IPS-18a (cell line): ENCODE data around the gene SMAP1.
"Not testable (repeated sequence)": the region's sequence is repeated elsewhere in the genome, so short reads cannot be mapped to it uniquely, and the experiment has no call there.

Experiments
- H3K27ac ChIP-seq: one replicate; pipeline ENCODE4 v1.5.1; 2013; ENCODE audit warnings: low read length
- H3K27me3 ChIP-seq: one replicate; pipeline ENCODE4 v1.6.1; 2013; ENCODE audit warnings: mild to moderate bottlenecking, low read length; ENCODE audit not compliant: control insufficient read depth, insufficient read depth
- H3K36me3 ChIP-seq: one replicate; pipeline ENCODE4 v1.6.1; 2013; ENCODE audit warnings: low read depth, low read length; ENCODE audit not compliant: control insufficient read depth
- H3K4me1 ChIP-seq: one replicate; pipeline ENCODE4 v1.6.1; 2013; ENCODE audit warnings: low read depth, low read length; ENCODE audit not compliant: control insufficient read depth
- H3K4me3 ChIP-seq: one replicate; pipeline ENCODE4 v1.5.1; 2013; ENCODE audit warnings: low read length
- H3K9ac ChIP-seq: one replicate; pipeline ENCODE4 v1.6.1; 2013; ENCODE audit warnings: mild to moderate bottlenecking, low read length, moderate library complexity
- H3K9me3 ChIP-seq: one replicate; pipeline ENCODE4 v1.6.1; 2013; ENCODE audit warnings: low read depth, low read length; ENCODE audit not compliant: control insufficient read depth

SMAP1 gene

DNA sequence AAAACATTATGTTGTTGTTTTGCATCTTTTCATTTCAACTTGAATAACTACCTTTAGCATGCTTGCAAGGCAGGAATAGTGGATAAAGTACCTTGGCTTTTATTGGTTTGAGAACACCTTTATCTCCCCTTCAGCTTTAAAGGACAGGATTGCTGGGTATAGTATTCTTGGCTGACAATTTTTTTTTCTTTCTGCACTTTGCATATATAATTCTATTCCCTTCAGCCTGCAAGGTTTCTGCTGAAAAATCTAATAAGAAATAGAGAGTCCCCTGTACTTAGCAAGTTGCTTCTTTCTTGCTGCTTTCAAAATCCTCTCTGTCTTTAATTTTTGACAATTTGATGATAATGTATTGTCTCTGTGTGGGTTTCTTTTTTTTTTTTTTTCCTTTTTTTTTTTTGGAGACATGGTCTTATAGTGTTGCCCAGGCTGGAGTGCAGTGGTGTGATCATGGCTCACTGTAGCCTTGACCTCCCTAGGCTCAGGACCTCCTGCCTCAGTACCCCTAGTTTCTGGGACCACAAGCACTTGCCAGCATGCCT, 47.1 kb downstream of the SMAP1 start:
- no peaks in the 10 kb centered on the region for H3K4me1 ChIP-seq
- H3K4me3 ChIP-seq = no peak overlapping the region
- H3K27ac ChIP-seq = no peak overlapping the region
- H3K9ac ChIP-seq = no peak overlapping the region
- H3K27me3 ChIP-seq = no peaks in the 10 kb centered on the region
- H3K9me3 ChIP-seq = peaks cover 5% of the 10 kb centered on the region
- H3K36me3 ChIP-seq = no peaks in the 10 kb centered on the region

DNA sequence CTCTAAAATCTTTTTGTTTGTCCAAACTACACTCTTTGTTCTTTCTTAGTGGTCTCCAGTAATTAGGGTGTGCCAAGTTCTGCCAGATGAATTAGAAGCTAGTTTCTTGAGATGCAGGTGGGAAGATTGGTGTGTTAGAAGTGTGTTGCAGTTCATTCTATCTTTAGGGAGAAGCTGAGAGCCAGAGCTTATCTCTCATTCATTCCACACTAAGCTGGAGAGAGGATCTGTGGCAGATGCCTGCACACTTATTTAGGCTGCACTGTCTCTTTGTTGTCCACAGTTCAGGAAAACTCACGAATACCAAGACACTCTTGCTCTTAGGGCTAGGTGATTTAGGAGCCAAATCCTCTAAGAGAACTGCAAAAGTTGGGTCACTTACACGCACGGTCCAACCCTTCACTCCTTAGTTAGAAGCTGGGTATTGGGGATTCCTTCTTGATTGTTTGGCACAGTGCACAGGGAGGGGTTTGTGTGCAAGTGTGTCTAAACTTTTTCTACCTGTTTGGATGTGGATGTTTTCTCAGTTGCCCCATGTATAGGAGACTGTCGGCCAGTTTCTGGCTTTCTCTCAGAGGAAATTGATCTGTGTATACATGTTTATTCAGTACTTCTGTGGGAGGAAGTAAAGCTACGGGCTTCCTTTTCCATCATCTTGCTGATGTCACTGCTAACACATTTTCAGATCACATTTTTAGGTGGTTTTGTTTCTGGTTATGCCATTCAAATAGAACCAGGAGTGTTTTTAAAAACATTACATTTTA, 49.5 kb downstream of the SMAP1 start:
- Histone ChIP-seq H3K36me3 (no peaks in the 10 kb centered on the region), H3K4me1 (no peaks in the 10 kb centered on the region), H3K9me3 (peaks cover 5% of the 10 kb centered on the region), H3K27ac (no peak overlapping the region), H3K4me3 (no peak overlapping the region), H3K9ac (no peak overlapping the region), H3K27me3 (no peaks in the 10 kb centered on the region)

DNA sequence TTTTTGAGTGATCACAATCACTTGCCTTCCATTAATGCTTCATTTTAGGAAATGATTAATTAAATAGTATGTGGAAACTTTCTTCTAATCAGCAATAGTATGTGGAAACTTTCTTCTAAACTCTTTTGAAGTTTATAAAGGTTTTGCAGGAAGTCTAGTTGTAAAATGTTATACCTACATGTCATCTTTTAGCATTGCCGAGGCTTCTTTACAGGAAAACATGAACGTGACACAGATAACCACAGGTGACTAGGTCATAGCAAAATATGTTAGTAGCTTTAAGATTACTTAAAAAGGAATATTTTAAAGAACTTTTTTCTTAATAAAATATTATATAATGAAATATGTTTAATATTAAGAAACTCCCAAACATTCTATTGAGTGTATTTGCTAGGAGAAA, 56.8 kb downstream of the SMAP1 start:
- Histone ChIP-seq H3K9ac (no peak overlapping the region), H3K27me3 (no peaks in the 10 kb centered on the region), H3K9me3 (no peaks in the 10 kb centered on the region), H3K36me3 (no peaks in the 10 kb centered on the region), H3K4me3 (no peak overlapping the region), H3K4me1 (peaks cover 15% of the 10 kb centered on the region), H3K27ac (no peak overlapping the region)

DNA sequence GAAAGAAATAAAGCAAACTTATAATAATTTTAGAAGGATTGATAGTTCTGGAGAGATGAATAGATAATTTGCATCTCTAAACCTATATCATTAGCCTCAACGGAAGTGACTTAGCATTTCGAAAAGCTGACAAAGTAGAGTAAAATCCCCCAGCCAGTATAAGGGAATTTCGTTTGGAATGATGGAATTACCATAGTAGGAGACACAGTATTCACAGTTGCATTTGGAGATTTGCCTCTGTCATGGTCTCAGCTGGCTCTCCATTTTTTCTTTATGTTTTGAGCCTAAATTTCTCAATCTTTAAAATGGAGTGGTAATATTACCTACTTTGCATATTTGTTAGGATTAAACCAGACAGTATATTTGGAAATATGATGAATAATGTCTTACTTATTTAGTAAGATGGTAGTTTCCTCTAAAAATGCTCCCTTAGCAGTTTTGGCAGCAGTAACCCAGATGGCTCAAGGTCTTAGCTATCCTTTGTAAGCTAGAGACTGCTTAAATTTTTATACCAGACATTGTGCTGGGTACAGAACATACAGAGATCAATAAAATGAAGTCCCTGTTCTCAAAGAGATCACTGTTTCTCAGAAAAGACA, 58.2 kb downstream of the SMAP1 start:
- Histone ChIP-seq H3K4me1 (peaks cover 15% of the 10 kb centered on the region), H3K27ac (peak overlapping the region; percentile 57), H3K4me3 (no peak overlapping the region), H3K9ac (no peak overlapping the region), H3K9me3 (no peaks in the 10 kb centered on the region), H3K27me3 (no peaks in the 10 kb centered on the region), H3K36me3 (no peaks in the 10 kb centered on the region)

DNA sequence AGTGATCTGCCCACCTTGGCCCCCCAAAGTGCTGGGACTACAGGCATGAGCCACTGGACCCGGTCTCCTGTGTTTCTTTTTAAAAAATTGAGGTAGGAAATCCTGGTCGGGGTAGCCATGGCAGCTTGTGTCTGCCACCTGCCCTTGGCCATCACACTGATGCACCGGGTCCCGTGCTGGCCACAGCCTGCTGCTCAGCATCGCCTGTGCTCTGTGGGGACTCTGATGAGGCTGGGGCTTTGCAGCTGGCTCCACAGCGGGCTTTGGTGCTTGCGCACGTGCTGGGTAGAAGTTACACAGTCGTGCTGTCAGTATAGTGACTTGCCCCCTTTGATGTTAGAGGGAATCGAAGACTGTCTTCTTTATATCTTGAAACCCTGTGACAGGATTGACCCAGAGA, 66.7 kb downstream of the SMAP1 start:
- no peaks in the 10 kb centered on the region for H3K9me3 ChIP-seq
- no peaks in the 10 kb centered on the region for H3K36me3 ChIP-seq
- no peak overlapping the region for H3K4me3 ChIP-seq
- no peaks in the 10 kb centered on the region for H3K4me1 ChIP-seq
- H3K27ac ChIP-seq = no peak overlapping the region
- no peaks in the 10 kb centered on the region for H3K27me3 ChIP-seq
- no peak overlapping the region for H3K9ac ChIP-seq

DNA sequence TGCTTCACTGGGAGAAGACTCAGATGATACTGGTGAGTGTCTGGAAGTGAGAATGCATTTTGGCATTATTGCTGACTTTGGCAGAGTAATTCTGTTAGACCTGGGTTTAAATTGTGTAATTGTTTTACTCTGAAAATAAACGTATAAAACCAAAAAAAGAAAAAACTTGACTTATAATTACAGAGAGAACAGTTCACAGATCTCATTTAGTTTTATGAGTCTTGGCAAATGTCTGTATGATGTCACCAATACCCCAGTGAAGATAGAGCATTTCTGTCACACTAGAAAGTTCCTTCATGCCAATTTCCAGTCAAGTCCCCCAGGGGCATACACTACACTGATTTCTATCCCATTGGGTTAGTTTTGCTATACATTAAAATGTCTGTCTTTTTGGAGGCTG, 67.3 kb downstream of the SMAP1 start:
- no peaks in the 10 kb centered on the region for H3K36me3 ChIP-seq
- H3K4me1 ChIP-seq = no peaks in the 10 kb centered on the region
- H3K27me3 ChIP-seq = no peaks in the 10 kb centered on the region
- no peak overlapping the region for H3K4me3 ChIP-seq
- no peaks in the 10 kb centered on the region for H3K9me3 ChIP-seq
- H3K27ac ChIP-seq = no peak overlapping the region
- no peak overlapping the region for H3K9ac ChIP-seq

DNA sequence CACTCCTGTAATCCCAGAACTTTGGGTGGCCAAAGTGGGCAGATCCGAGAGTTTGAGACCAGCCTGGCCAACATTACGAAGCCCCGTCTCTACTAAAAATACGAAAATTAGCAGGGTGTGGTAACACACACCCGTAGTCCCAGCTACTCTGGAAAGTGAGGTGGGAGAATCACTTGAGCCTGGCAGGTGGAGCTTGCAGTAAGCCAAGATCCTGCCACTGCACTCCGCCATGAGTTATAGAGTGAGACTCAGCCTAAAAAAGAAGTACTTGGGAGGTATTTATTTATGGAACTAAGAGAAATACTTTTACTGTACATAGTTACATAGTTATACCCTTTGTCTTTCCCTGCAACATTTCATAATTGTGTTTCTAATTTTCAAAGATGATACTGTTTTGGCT, 67.8 kb downstream of the SMAP1 start:
- H3K36me3 ChIP-seq = no peaks in the 10 kb centered on the region
- H3K9me3 ChIP-seq = no peaks in the 10 kb centered on the region
- H3K4me1 ChIP-seq = no peaks in the 10 kb centered on the region
- no peak overlapping the region for H3K4me3 ChIP-seq
- H3K27ac ChIP-seq = no peak overlapping the region
- no peak overlapping the region for H3K9ac ChIP-seq
- H3K27me3 ChIP-seq = no peaks in the 10 kb centered on the region

DNA sequence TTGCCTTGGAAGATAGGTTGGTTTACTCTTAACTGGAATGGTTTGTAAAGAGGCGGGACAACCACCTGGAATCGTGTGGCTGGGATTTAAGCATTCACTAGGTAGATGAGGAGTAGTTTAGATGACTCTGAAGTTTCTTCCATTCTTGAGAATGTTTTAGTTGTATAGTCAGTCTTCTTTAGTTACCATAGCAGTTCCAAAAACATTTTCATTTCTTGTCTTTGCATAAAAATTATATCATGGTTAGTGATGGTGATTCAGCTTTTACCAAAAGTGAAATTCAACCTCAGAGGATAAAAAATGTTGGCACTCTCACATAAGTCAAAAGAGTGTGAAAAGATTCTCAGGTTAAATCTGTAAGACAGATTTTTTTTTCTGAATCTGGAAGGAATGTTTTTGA, 70.3 kb downstream of the SMAP1 start:
- Histone ChIP-seq H3K27me3 (no peaks in the 10 kb centered on the region), H3K9me3 (peaks cover 9% of the 10 kb centered on the region), H3K4me1 (no peaks in the 10 kb centered on the region), H3K4me3 (no peak overlapping the region), H3K36me3 (no peaks in the 10 kb centered on the region), H3K27ac (no peak overlapping the region), H3K9ac (no peak overlapping the region)

DNA sequence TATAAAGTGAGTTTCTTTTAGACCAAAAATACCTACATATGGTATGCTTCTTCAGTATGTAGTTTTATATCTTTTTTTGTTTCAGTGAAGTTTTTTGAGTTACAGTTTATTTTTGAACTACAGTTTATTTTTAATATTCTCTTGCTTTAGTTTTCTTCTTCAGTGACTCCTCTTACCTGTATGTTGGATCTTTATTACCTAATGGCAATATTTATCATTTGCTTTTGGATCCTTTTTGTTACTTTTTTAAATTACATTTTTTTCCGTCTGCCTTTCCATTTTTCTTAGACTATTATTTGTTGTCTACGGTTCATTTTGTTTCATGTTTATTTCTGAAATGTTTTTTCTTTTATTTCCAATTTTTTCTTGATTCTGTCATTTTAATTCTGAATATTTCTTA, 71.9 kb downstream of the SMAP1 start:
- peaks cover 9% of the 10 kb centered on the region for H3K9me3 ChIP-seq
- H3K9ac ChIP-seq = no peak overlapping the region
- no peaks in the 10 kb centered on the region for H3K27me3 ChIP-seq
- H3K36me3 ChIP-seq = no peaks in the 10 kb centered on the region
- no peaks in the 10 kb centered on the region for H3K4me1 ChIP-seq
- H3K27ac ChIP-seq = no peak overlapping the region
- H3K4me3 ChIP-seq = no peak overlapping the region

DNA sequence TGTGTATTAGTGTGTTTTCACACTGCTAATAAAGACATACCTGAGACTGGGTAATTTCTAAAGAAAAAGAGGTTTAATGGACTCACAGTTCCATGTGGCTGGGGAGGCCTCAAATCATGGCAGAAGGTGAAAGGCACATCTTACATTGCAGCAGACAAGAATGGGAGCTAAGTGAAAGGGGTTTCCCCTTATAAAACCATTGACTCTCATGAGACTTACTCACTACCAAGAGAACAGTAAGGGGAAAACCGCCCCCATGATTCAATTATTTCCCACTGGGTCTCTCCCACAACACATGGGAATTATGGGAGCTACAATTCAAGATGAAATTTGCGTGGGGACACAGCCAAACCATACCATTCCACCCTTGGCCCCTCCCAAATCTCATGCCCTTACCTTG, 73.1 kb downstream of the SMAP1 start:
- not testable (repeated sequence) for H3K9me3 ChIP-seq, H3K27ac ChIP-seq, H3K9ac ChIP-seq, H3K36me3 ChIP-seq, H3K4me1 ChIP-seq, H3K4me3 ChIP-seq, H3K27me3 ChIP-seq

DNA sequence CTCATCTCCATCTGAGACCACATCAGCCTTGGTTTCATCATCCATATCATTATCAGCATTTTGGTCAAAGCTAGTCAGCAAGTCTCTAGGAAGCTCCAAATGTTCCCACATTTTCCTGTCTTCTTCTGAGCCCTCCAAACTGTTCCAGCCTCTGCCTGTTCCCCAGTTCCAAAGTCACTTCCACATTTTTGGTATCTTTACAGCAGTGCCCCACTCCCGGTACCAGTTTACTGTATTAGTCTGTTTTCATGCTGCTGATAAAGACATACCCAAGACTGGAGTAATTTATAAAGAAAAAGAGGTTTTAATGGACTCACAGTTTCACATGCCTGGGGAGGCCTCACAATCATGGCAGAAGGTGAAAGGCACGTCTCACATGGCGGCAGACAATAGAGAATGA, 74.8 kb downstream of the SMAP1 start:
- H3K4me3 ChIP-seq, H3K9me3 ChIP-seq, H3K27me3 ChIP-seq, H3K27ac ChIP-seq, H3K9ac ChIP-seq, H3K36me3 ChIP-seq, H3K4me1 ChIP-seq: not testable (repeated sequence)

DNA sequence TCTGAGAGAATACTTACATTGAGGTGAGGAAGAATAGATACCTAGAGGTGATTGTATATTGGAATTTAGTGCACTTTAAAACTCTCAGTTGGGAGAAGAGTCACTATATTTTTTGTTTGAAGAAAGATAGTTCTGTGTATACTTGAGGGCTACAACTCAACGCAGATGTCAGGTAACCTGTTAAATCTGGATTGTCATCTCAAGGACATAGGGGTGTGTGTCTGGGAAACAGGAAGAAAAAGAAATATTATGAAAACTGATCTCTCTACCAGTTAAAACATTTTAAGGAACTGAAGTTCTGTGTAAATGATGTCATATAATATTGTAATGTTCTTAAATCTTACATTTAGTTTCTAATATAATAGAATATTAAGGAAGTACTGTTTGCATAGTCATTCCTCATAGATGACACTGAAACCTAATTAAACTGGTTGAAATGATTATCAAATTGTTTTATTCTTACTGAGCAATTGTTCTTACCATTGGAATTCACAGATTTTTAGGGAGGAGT, 86.2 kb downstream of the SMAP1 start:
- Histone ChIP-seq H3K9me3 (no peaks in the 10 kb centered on the region), H3K36me3 (no peaks in the 10 kb centered on the region), H3K27me3 (no peaks in the 10 kb centered on the region), H3K4me3 (no peak overlapping the region), H3K4me1 (peaks cover 5% of the 10 kb centered on the region), H3K9ac (no peak overlapping the region), H3K27ac (no peak overlapping the region)
